GM12801 (cell line): ENCODE results near the gene TNS3.

Source experiments
- CTCF ChIP-seq: IDR thresholded peaks from one replicate; pipeline ENCODE4 v1.5.1; 2011; ENCODE audit warnings: control low read depth; ENCODE audit not compliant: insufficient read length; ENCODE audit errors: extremely low read depth

TNS3 gene

GRCh38 chr7:47383696-47384445, 198.0 kb downstream of the TNS3 start:
- no peak for TF ChIP-seq CTCF

GRCh38 chr7:47383072-47383471, 198.8 kb downstream of the TNS3 start:
- no peak for TF ChIP-seq CTCF

GRCh38 chr7:47382200-47382599, 199.7 kb downstream of the TNS3 start:
- TF ChIP-seq CTCF: no peak

GRCh38 chr7:47381134-47381495, 200.8 kb downstream of the TNS3 start:
- TF ChIP-seq CTCF: no peak

- no peak for TF ChIP-seq CTCF
These were observed 201.4 kb downstream of the TNS3 start for GRCh38 chr7:47380325-47381133.

DNA sequence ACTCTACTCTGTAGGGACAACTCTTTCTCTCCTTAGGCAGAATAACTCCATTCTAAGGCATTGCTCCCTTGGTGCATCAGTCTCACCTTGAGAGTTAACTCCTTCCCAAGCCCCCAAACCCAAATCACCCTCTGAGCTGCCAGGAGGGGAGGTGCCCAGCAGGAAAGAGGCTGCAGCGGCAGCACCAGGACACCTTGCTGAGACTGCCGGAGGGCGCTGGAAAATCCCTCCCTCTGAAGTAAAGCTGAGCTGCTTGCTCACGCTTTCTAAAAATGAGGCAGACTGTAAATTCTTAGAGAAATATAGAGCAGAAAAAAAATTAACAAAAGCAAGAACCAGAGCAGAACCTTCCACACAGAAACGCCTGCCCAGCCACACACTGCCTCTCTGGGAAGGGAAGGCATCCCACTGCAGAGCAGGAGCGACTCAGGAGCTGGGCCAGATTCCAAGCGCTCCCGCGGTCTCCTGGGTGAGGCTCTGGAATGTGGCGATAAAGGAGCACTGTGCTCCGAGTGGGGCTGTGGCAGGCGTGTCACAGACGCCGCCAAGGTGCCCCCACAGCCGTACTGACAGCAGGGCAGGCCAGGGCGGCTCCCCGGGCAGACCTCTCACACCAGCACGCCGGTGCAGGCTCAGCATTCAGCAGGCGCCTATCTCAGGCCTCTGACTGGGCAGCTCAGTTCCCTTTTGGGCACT, 202.1 kb downstream of the TNS3 start:
- no peak for TF ChIP-seq CTCF

GRCh38 chr7:47378728-47379395, 203.0 kb downstream of the TNS3 start:
- no peak for TF ChIP-seq CTCF
